Measurements from ENCODE around the gene ST3GAL6. TPM values are rescaled to one million over a fixed set of nuclear protein-coding genes. Genes with fewer than 3 reads are reported as not detected.
"Not testable (repeated sequence)": the region's sequence is repeated elsewhere in the genome, so short reads cannot be mapped to it uniquely, and the experiment has no call there.

Gene ST3GAL6
- total RNA-seq, 1 experiment from 2014 or later = not detected

DNA sequence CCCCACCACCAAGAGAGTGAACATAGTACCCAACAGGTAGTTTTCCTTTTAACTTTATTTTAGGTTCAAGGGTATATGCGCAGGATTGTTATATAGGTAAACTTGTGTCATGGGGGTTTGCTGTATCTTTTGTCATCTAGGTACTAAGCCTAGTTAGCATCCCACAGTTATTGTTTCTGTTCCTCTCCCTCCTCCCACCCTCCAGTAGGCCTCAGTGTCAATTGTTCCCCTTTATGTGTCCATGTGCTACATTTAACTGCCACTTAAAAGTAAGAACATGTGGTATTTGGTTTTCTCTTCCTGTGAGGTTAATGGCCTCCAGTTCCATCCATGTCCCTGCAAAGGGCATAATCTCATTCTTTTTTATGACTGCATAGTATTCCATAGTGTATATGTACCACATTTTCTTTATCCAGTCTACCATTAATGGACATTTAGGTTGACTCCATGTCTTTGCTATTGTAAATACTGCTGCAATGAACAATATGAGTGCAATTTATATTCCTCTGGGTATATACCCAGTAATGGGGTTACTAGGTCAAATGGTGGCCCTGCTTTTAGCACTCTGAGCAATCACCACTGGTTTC, 66.2 kb downstream of the ST3GAL6 start:
- H3K27ac ChIP-seq = no peak overlapping the region
- no peak for DNase-seq (ENCODE audit: low read depth in 1 of 2, low spot score in 2 of 2)
- H3K9me3 ChIP-seq (replicated peaks) = peaks cover 9% of the 10 kb centered on the region; the same call in 1 of the 2 replicates
- no peaks in the 10 kb centered on the region for H3K27me3 ChIP-seq (replicated peaks)
- peaks cover 43% of the 10 kb centered on the region for H3K36me3 ChIP-seq
- peaks cover 11% of the 10 kb centered on the region for H3K4me1 ChIP-seq (replicated peaks)
- no peak overlapping the region for H3K4me3 ChIP-seq

DNA sequence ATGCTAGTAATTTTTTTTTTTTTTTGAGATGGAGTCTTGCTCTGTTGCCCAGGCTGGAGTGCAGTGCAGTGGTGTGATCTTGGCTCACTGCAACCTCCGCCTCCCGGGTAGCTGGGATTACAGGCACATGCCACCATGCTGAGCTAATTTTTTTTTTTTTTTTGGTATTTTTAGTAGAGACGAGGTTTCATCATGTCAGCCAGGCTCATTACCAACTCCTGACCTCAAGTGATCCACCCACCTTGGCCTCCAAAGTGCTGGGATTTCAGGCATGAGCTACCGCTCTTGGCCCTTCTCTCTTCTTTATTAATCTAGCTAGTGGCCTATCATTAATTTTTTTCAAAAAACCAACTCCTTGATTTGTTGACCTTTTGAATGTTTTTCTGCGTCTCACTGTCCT, 67.9 kb downstream of the ST3GAL6 start:
- H3K36me3 ChIP-seq = peaks cover 34% of the 10 kb centered on the region
- DNase-seq (ENCODE audit: low read depth in 1 of 2, low spot score in 2 of 2); H3K4me3 ChIP-seq; H3K9me3 ChIP-seq (replicated peaks); H3K27me3 ChIP-seq (replicated peaks); H3K27ac ChIP-seq: not testable (repeated sequence)
- peaks cover 11% of the 10 kb centered on the region for H3K4me1 ChIP-seq (replicated peaks)

DNA sequence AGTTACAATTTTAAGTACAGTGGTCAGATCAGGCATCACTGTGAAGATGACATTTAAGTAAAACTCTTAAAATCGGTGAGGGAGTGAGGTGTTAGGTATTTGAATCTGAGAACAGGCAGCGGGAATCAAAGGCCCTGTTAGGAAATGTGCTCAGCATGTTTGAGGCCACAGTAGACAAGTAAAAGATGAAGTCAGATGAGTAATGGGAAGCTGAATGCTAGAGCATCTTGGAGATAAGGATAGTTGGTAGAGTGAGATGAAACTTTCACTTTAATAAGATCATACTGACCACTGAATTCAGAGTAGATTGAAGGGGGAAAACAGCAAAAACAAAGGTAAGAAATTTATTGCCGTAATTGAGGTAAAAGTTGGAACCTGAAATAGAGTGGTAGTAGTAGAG, 76.7 kb downstream of the ST3GAL6 start:
- Histone ChIP-seq H3K27me3 (replicated peaks) (no peaks in the 10 kb centered on the region), H3K27ac (peak overlapping the region; percentile 13; the same call in 1 of the 2 replicates), H3K4me1 (replicated peaks) (peaks cover 28% of the 10 kb centered on the region), H3K36me3 (peaks cover 24% of the 10 kb centered on the region), H3K9me3 (replicated peaks) (no peaks in the 10 kb centered on the region), H3K4me3 (no peak overlapping the region)
- DNase-seq (ENCODE audit: low read depth in 1 of 2, low spot score in 2 of 2) = no peak

GRCh38 chr3:98843266-98843959, 80.3 kb downstream of the ST3GAL6 start:
- Histone ChIP-seq H3K27ac (peak overlapping the region; percentile 32), H3K4me1 (replicated peaks) (peaks cover 54% of the 10 kb centered on the region), H3K36me3 (peaks cover 35% of the 10 kb centered on the region), H3K27me3 (replicated peaks) (no peaks in the 10 kb centered on the region), H3K9me3 (replicated peaks) (no peaks in the 10 kb centered on the region), H3K4me3 (no peak overlapping the region)
- DNase-seq (ENCODE audit: low read depth in 1 of 2, low spot score in 2 of 2) = peak in 1 of 2 experiments; percentile 25

Other genes starting within 250 kb of the ST3GAL6 start
- 139 and 213 TPM in 2 replicates for gene CLDND1, start 240.4 kb upstream of the ST3GAL6 start, total RNA-seq (2014; rRNA removed; shearing (Covaris generic))
- not detected in 2 replicates for gene GPR15, start 231.4 kb upstream of the ST3GAL6 start, total RNA-seq (2014; rRNA removed; shearing (Covaris generic))
- 38.5 and 46.6 TPM in 2 replicates for gene CPOX, start 169.7 kb upstream of the ST3GAL6 start, total RNA-seq (2014; rRNA removed; shearing (Covaris generic))
- 60.8 and 70.2 TPM in 2 replicates for gene DCBLD2, start 138.4 kb downstream of the ST3GAL6 start, total RNA-seq (2014; rRNA removed; shearing (Covaris generic))